ENCODE data around the gene ZBTB45.

The ZBTB45 gene

DNA sequence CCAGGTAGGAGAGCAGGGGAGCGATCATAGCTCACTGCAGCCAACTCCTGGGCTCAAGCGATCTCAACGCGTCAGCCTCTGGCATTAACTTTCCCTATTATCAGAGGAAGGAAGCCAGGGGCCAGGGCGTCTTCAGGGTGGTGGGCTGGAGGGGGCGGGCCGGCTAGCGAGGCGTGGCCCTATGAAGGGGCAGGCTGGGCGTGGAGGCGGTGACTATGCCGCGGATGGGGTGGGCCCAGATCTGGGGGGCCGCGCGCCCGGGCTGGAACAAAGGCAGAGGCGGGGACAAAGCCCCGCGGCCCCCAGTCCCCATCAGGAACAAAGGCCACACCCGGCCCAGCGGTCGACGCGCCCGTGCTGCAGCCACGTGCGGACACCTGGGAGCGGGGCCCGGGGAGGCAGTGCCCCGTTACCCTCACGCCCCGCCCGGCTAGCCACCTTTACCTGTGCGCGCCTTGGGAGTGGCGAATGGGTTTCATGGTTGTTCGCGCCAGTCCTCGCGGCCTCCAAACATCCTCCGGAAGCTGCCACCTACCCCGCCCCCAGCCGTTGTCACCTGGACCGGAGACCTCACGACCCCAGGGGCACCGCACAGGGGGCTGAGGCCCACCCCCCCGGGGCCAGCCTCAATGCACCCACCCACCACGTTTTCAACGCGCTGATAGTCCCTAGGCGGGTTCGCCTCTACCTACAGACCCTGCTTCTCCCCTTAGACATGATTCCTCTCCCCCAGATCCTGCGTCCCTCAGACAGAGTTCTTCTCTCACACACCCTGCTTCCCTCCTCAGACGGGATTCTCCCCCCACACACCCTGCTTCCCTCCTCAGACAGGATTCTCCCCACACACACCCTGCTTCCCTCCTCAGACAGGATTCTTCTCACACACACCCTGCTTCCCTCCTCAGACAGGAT is 18.9 kb upstream of the ZBTB45 start:
- peak; percentile 90 for DNase-seq

DNA sequence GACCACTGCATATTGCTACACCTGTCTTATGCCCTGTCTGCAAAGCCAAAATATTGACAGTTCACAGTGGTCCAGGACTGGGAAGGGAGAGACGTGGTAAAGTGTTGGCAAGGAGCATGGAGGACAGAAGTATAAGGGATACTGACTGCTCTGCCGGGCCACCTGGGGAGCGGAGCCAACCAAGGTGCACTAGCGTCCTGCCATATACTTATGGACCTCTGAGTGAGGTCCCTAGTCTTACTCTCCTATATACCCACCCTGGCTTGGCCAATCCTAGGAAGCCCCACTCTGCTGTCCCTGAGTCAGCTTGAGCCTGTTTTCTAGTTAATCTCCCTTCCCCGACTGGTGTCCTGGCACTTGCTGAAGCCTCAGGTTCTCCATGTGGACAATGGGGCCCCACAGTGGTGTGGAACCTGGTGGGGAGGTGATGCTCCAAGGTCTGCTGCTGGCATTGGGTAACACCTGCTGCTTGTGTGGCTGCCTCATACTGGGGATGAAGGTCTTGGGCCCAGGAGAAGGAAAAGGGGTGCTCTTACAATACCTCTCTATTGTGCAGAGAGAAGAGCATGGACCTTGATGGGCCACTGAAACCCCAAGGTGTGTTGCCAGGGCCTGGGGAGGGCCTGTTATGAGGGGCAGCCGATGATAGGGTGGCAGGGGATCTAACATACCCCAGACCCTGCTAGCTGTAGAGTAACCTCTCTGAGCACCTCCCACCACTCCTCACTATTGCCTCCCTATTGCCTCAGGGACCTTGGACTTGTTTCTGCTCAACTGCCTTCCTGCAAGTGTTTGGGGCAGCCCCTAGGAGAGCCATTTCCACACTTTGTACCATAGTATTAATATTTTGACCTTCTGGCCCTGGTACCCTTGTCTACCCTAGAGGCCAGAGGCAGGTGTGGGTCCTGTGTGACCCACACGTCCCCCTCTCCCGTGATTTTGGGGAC is 17.5 kb upstream of the ZBTB45 start:
- DNase-seq = no peak

DNA sequence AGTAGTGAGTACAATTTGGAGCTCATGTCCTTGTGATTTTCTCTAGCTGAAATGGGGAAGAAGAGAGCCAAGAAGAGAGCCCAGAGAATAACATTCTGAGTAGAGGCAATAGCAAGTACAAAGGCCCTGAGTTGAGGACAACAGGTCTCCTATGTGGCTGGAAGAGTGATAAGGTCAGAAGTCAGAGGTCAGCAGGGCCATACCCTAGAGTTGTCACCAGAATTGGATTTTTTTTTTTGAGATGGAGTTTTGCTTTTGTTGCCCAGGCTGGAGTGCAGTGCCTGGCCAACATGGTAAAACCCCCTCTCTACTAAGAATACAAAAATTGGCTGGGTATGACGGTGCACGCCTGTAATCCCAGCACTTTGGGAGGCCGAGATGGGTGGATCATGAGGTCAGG is 16.2 kb upstream of the ZBTB45 start:
- DNase-seq = no peak

DNA sequence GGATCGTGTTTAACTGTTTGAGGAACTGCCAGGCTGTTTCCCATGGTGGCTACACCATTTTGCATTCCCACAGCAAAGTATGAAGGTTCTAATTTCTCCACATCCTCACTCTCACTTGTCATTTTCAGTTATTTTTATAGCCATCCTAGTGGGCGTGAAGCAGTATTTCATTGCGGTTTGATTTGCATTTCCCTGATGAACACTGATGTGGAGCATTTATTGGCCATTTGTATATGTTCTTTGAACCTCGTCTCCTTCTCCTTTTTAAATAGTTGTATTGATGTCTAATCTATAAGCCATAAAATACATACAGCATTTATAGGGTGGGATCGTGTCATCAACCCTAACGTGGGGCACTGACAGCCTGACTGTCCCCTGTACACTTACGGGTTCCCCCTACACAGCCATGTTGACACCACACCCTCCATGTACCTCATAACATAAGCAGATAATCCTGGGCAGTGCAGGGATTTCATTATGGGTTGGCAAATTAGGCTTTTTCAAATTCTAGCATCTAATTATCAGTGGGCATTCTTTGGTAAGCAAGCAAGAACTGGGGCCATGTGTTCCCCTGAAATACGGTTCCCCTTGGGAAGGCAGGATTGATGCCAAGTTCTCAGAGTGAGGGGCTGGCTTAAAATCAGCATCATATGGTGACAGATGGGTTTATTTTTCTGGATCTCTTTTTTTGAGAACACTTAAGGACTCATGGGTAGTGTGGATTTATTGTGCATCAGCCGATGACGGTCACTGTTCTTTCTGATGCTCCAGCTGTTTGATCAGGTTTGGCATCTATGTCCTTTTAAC is 11.6 kb upstream of the ZBTB45 start:
- DNase-seq = no peak

DNA sequence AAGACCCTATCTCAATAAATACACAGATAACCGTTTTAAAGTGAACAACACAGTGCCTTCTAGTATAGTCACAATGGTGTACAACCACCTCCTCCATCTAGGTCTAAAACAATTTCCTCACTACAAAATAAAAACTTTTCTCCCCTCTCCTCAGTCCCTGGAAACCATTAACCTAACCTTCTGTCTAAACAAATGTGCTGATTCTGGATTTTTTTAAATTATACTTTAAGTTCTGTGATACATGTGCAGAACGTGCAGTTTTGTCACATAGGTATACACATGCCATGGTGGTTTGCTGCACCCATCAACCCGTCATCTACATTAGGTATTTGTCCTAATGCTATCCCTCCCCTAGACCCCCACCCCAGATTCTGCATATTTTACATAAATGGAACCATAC is 9.8 kb upstream of the ZBTB45 start:
- no peak for DNase-seq

DNA sequence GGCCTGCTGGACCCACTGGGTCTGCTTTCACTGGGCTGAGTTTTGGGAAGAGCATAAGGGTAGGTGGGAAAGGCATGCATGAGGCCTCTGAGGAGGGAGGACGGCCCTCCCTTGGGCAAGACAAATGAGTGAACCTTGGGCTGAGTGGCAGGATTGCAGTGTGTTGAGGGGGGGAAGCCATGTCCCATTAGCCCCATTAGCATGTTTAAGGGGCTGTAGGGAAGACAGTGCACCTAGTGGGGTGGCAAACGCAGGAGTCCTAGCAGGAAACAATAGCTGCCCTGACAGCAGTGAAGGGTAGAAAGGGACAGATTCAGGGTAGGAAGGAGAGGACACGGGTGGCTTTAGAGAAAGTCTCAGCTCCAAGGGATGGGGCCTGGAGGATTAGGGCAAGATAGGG is 3.1 kb upstream of the ZBTB45 start:
- DNase-seq = no peak

DNA sequence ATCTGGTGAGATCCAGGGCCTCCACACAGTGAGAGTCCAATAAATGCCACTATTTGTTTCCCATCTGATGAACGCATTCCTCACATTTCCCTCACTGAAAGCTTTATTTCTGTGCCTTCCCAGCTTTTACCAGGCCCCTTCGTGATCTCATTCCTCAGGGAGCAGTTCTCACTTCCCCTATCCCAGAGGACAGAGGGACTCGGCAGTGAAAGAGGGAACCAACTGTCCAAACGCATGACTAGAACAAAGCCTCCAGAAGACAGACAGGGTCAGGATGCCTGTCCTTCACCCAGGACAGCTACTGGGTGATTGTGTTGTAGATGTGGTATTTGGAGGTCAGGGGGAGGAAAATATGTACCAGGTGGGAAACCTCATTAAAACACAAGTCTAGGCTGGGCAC is 2.0 kb upstream of the ZBTB45 start:
- no peak for DNase-seq

DNA sequence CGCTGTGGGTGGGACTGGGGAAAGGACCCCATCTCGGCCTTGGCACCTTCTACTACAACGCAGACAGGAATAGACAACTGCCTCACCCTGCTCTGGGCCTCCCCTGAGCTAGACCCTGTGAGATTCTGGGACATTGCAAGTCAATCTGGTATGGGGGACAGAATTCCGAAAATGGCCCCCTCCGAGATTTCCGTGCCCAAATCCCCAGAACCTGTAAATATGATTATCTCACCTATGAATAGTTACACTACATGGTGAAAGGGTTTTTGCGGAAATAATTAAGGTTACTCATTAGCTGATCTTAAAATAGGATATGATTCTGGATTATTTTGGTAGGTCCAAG is 618 bp upstream of the ZBTB45 start:
- no peak for DNase-seq

DNA sequence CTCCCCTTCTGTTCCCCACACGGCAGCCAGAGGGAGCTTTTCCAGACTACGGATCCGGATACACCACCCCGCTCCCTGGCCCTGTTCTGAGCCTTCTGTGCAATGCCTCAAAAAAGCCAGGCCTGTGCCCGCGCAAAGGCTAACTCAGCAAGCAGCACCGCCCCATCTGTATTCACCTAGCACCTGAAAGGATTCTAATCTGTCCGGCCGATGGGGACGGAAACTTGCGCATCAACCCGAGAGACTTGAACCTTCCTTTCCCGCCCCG is 589 bp downstream of the ZBTB45 start:
- peak; percentile 74 for DNase-seq

DNA sequence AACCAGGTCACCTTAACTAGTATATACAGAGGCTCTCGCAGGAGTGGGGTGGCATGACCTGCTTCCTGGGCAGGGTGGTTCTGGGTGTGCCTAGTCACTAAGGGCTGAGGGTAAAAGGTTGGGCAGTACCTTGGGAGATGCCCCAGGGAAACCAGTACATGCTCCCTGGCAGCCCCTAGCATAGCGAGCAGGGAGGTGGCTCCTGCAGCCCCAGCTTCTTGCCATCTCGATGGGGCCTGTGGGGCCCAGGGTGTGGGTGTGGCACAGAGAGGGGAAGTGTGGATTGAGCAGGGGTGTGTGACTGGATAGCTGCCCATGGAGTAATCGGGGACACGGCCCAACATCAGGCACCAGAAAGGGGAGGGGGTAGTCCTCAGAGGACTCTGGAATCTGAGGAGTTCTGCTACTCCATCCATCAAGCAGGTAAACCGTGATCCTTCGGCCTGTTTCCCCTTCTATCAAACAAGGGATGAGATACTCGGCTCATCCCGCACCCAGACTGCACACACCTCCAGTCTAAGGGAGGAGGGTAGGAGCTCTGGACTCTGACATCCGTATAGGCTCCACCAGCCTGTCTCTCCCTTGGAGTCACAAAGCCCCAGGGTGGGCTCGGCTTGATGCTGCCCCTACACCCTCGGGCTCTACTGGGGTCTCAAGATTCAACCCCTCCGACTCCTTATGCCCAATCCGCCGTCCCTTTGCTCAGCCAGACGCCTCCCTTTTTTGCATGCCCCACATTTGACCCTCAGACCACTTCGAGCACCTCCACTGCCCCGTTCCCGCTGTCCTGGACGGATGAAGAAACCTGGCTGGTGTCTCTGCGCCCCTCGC is 1.1 kb downstream of the ZBTB45 start:
- DNase-seq = no peak

DNA sequence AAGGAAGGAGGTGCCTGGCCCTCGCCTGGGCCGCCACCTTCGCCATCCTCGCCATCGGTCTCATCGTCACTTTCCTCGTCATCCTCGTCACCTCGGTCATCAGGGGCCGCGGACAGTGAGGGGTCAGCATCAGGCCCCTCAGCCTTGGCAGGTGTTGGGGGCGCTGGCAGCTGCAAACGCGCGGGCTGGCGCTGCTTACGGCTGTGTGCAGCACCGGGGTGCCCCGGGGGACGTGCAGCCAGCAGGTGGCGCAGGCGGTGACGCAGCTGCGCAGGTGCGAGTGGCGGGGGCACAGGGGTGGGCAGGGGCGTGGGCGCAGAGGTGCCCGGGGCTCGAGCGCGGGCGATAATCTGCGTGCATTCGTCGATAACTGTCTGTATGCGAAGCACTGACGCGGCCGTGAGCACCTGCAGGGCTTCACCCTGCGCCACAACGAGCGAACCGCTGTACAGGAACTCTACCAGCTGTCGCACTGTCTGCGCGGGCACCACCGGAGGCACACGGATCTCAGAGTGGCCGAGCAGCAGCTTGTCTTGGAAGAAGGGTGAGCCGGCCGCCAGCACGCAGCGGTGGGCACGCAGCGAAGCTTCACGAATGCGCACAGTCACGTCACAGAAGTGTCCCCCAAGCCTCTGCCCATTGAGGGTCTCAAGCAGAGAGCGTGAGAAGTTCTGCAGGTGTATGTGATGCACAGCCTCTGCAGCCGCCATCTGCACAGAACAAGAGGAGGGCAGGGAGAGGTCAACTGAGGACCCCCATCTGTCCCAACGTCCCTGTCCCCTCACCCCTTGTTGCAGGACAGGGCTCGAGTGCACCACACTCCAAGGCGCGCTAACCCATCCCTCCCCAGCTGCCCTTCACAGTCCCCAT is 2.4 kb downstream of the ZBTB45 start:
- DNase-seq = no peak

DNA sequence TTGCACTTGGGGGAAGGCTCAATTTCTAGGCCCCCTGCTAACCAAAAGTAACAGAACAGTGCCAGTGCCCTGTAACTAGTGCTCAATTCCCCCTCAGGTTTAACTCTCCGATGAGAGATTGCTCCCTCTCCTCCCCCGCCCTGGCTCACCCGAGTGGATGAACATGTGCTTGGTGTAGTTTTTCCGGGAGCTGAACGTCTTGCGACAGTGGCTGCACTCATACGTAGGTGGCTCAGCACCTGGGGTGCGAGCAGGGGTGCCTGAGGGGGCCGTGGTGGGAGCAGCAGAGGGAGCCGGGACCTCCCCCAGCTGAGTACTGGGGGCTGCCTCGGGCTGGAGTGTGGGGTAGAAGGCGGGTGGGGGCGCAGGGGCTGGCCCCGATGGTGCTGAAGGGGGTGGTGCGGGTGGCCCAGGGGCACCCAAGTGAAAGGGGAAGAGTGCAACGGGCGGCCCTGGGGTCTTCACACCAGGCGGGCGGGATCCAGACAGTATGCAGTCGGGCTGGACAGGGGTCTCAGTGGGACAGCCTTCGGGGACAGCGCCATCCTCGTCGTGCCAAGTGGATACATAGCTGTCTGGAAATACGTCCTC is 3.3 kb downstream of the ZBTB45 start:
- no peak for DNase-seq

DNA sequence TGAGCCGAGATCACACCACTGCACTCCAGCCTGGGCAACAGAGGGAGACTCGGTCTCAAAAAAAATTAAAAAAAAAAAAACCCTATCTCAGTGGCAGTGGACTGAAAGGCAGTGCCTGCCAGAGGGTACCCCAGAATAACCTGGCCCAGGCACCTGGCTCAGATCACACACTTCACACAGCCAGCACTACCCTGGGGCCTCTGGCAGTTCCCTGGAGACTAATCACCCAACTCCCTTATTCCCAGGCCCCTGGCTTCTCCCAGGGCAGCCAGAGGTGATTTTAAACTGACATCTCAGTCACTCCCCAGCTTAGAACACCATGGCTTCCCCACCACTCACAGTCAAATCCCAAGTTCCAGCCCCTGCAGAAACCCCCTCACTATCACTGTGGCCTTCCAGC is 4.4 kb downstream of the ZBTB45 start:
- no peak for DNase-seq

DNA sequence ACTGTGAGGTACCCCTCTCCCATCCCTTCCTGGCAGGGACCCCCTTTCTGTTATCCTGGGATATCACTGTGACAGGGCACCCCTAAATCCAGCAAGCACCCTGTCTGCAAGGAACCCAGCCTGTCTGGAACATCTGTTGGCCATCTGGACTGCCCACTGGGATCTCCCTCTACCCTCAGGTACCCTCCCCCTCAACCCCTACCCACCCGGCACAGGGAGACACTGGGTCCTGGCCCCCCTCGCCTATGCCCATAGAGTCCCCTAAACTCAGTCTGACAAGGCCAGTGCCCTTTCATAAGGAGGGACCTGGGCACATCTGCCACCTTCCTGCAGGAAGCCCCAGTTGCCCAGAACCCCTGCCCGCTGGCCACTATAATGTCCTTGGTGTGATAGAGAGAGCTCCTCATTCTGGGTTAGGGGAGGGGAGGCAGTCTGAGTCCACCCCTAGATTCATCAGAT is 5.0 kb downstream of the ZBTB45 start:
- no peak for DNase-seq

DNA sequence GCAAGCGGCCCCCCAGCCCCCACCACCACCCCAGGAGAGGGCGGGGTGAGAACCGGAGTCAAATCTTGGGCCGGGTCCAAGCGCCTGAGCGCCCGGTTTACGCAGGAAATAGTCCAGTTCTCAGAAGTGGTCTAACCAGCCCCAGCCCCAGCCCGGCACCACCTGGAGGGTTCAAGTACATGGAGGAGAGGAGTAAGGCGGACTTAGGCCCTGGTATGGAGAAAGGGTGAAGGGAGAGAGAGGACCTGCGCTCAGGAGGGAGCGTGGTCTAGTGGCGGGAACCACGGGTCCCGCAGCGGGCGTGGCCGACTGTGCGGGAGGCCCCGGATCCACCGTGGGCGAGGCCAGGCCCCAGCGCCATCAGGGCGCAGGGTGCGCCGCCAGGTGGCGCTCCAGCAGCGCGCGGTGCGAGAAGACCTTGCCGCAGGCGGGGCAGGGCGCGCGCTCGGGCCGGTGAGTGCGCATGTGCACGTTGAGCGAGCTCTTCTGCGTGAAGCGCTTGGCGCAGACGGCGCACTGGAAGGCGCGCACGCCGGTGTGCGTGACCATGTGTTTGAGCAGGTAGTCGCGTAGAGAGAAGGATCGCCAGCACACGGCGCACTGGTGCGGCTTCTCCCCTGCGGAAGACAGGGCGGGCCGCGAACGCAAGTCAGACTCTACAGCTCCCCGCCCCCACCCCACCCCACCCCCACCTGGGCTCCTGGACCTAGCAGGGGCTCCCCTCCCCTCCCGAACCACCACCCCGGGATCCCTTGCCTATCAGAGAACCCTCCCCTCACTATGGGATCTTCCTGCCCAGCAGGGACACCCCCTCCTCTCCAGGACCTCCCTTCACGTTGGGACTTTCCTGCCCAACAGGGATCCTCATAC is 5.7 kb downstream of the ZBTB45 start:
- DNase-seq = peak; percentile 95

DNA sequence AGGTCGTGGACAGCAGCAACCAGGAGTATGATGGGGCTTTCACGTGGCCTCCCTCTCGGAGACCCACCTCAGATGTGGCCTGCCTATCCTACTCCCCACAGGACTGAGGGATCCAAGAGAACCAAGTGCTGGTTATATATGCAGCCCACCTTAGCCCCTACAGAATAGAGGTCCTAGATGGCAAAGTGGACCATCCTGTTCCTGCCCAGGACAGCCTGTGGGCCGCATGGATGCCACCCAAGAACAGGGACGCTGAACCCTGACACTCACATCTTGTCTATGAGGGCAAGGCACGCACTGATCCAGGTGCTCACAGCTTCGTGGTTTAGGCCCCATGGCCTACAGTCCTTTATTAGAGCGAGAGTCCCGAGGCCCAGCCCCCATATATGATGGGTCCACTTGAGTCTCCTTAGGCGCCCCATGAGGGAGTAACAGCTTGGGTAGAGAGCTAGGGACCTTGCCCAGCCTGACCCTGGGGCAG is 6.4 kb downstream of the ZBTB45 start:
- DNase-seq = no peak

DNA sequence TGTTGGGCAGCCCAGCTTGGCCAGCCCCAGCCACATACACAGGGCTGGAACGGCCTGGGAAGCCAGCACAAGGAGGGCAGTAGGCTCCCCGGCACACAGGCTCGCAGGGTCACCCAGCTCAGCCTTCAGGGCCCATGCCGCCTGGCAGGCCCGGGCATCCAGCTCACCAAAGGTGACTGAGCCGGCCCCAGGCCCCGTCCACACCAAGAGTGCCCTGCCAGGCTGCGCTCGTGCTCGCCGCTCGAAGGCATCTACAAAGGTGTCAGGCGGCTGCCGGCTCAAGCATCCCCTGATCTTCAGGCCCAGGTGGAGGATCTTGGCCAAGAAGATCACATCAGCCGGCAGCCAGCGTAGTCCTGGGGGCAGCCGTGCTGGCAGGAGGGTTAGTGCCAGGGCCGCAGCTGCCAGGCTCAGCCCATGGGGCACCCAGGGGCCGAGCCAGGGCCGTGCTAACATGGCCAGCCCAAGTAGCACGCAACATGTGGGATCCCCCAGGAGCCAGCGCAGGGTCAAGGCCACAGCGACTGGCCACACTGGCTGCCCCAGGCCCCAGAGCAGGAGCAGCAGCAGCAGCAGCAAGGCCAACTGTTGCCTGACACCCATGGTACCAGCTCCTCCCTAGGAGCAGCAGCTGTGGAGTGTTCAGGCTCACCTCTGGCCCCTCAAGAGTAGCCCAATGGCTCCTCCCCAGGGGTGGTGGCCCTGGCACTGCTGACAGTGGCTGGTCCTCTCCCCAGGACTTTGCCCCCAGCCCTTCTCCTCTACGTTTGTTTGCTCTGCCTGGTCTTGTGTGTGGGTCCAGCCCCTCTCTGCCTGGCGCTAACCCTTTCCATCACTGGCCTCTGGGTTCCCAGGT is 8.0 kb downstream of the ZBTB45 start, which contains the start of gene SLC27A5:
TSS of gene SLC27A5 (minus strand) at position 640 of the 856 bp plus-strand sequence. CDS start at position 603, 37 bp downstream.
- DNase-seq = no peak

DNA sequence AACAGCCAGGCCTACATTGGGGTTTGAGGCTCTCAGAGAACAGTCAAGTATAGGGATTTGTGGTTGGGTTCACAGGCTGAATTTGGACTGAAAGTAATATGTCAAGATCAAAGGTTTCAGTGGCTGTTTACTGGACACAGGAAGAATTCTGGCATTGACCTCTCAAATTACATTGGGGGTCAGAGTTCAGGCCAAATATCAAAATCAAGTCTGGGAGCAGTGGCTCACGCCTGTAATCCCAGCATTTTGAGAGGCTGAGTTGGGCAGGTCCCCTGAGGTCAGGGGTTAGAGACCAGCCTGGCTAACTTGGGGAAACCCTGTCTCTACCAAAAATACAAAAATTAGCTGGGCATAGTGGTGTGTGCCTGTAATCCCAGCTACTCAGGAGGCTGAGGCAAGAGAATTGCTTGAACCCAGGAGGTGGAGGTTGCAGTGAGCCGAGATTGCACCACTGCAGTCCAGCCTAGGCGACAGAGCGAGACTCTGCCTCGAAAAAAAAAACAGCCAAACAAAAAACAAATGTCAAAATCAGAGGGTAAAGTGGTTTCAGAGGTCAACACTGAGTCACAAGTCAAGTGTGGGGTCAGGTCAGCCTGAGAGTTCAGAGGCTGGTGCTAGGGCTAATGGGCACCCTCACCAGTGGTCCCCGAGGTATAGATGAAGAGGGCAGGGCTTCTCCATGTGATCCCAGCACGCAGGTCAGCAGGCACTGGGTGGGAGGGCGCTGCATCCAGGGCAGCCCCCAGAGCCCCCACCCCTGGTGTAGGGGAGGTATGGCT is 9.3 kb downstream of the ZBTB45 start:
- DNase-seq = no peak
